Measurements from ENCODE around the gene TMIE. TPM values are rescaled to one million over a fixed set of nuclear protein-coding genes. Genes with fewer than 3 reads are reported as not detected.

The TMIE gene
- total RNA-seq, 5 donors from 2014 or later (not counting 1 experiment from before 2014, with no cell fraction given): 2.0 to 5.3 (median 3.0) TPM

GRCh38 chr3:46660543-46661523 lies 40.4 kb upstream of the TMIE start:
- Mint-ChIP-seq H3K36me3 (no peaks in the 10 kb centered on the region), H3K9me3 (no peaks in the 10 kb centered on the region), H3K27me3 (peaks cover 1 to 4% of the 10 kb centered on the region in 2 donors), H3K27ac (no peak overlapping the region), H3K4me1 (peaks cover 0 to 7% (median 0%) of the 10 kb centered on the region in 3 donors), H3K4me3 (no peak overlapping the region)
- H3K4me1 ChIP-seq (ENCODE audit: control insufficient read depth in 1 of 2, extremely low read depth in 1 of 2, insufficient read depth in 2 of 2, low read length in 2 of 2): no peaks in the 10 kb centered on the region
- WGBS (ENCODE audit: insufficient coverage): 86% methylated on average over 5 of the region's 9 CpGs
- ChIA-PET POLR2A (no interaction called here), CTCF (no interaction called here)
- no peak overlapping the region for H3K27ac ChIP-seq (ENCODE audit: low read length)
- DNase-seq: no peak
- H3K36me3 ChIP-seq (ENCODE audit: control insufficient read depth in 2 of 2, extremely low read depth in 1 of 2, insufficient read depth in 1 of 2, low read length in 1 of 2): no peaks in the 10 kb centered on the region
- H3K9me3 ChIP-seq: no peaks in the 10 kb centered on the region
- H3K4me3 ChIP-seq (ENCODE audit: control insufficient read depth in 1 of 2, extremely low read depth in 1 of 2, low read length in 1 of 2): no peak overlapping the region
- H3K27me3 ChIP-seq (replicated peaks in 1 of 2; ENCODE audit: control insufficient read depth in 2 of 2, extremely low read depth in 1 of 2, insufficient read depth in 2 of 2, low read length in 1 of 2): peaks cover 0 to 24% of the 10 kb centered on the region in 2 experiments
- no peak for ATAC-seq (replicated peaks in 1 of 4)

GRCh38 chr3:46661776-46662766 lies 39.1 kb upstream of the TMIE start:
- H3K27me3 Mint-ChIP-seq: peaks cover 1 to 4% of the 10 kb centered on the region in 2 donors
- POLR2A ChIA-PET: no interaction called here
- peaks cover 0 to 7% (median 0%) of the 10 kb centered on the region in 3 donors for H3K4me1 Mint-ChIP-seq
- H3K4me3 Mint-ChIP-seq: no peak overlapping the region
- DNase-seq (no peak), ATAC-seq (replicated peaks in 1 of 4) (no peak)
- no peak overlapping the region for H3K27ac ChIP-seq (ENCODE audit: low read length)
- H3K9me3 Mint-ChIP-seq: no peaks in the 10 kb centered on the region
- WGBS (ENCODE audit: insufficient coverage): 71% methylated on average over 12 of the region's 15 CpGs
- no peaks in the 10 kb centered on the region for H3K4me1 ChIP-seq (ENCODE audit: control insufficient read depth in 1 of 2, extremely low read depth in 1 of 2, insufficient read depth in 2 of 2, low read length in 2 of 2)
- no peak overlapping the region for H3K27ac Mint-ChIP-seq
- no peaks in the 10 kb centered on the region for H3K36me3 ChIP-seq (ENCODE audit: control insufficient read depth in 2 of 2, extremely low read depth in 1 of 2, insufficient read depth in 1 of 2, low read length in 1 of 2)
- no peaks in the 10 kb centered on the region for H3K9me3 ChIP-seq
- no peaks in the 10 kb centered on the region for H3K36me3 Mint-ChIP-seq
- CTCF ChIA-PET: no interaction called here
- no peak overlapping the region for H3K4me3 ChIP-seq (ENCODE audit: control insufficient read depth in 1 of 2, extremely low read depth in 1 of 2, low read length in 1 of 2)
- peaks cover 0 to 26% of the 10 kb centered on the region in 2 experiments for H3K27me3 ChIP-seq (replicated peaks in 1 of 2; ENCODE audit: control insufficient read depth in 2 of 2, extremely low read depth in 1 of 2, insufficient read depth in 2 of 2, low read length in 1 of 2)

- Mint-ChIP-seq H3K4me3 (no peak overlapping the region), H3K36me3 (no peaks in the 10 kb centered on the region), H3K9me3 (no peaks in the 10 kb centered on the region), H3K27ac (no peak overlapping the region), H3K4me1 (peaks cover 0 to 7% (median 0%) of the 10 kb centered on the region in 3 donors), H3K27me3 (peaks cover 1 to 4% of the 10 kb centered on the region in 2 donors)
- Histone ChIP-seq H3K27me3 (replicated peaks in 1 of 2; ENCODE audit: control insufficient read depth in 2 of 2, extremely low read depth in 1 of 2, insufficient read depth in 2 of 2, low read length in 1 of 2) (peaks cover 0 to 26% of the 10 kb centered on the region in 2 experiments), H3K36me3 (ENCODE audit: control insufficient read depth in 2 of 2, extremely low read depth in 1 of 2, insufficient read depth in 1 of 2, low read length in 1 of 2) (no peaks in the 10 kb centered on the region), H3K4me3 (ENCODE audit: control insufficient read depth in 1 of 2, extremely low read depth in 1 of 2, low read length in 1 of 2) (no peak overlapping the region), H3K9me3 (no peaks in the 10 kb centered on the region), H3K4me1 (ENCODE audit: control insufficient read depth in 1 of 2, extremely low read depth in 1 of 2, insufficient read depth in 2 of 2, low read length in 2 of 2) (no peaks in the 10 kb centered on the region), H3K27ac (ENCODE audit: low read length) (no peak overlapping the region)
- ATAC-seq (replicated peaks in 1 of 4): no peak
- WGBS (ENCODE audit: insufficient coverage): 84% methylated on average over 14 of the region's 17 CpGs
- ChIA-PET POLR2A (no interaction called here), CTCF (no interaction called here)
- DNase-seq: no peak
Measured at GRCh38 chr3:46662771-46663551, 38.2 kb upstream of the TMIE start.

- Histone ChIP-seq H3K36me3 (ENCODE audit: control insufficient read depth in 2 of 2, extremely low read depth in 1 of 2, insufficient read depth in 1 of 2, low read length in 1 of 2) (no peaks in the 10 kb centered on the region), H3K27me3 (replicated peaks in 1 of 2; ENCODE audit: control insufficient read depth in 2 of 2, extremely low read depth in 1 of 2, insufficient read depth in 2 of 2, low read length in 1 of 2) (peaks cover 0 to 26% of the 10 kb centered on the region in 2 experiments), H3K9me3 (no peaks in the 10 kb centered on the region), H3K4me3 (ENCODE audit: control insufficient read depth in 1 of 2, extremely low read depth in 1 of 2, low read length in 1 of 2) (no peak overlapping the region), H3K27ac (ENCODE audit: low read length) (no peak overlapping the region), H3K4me1 (ENCODE audit: control insufficient read depth in 1 of 2, extremely low read depth in 1 of 2, insufficient read depth in 2 of 2, low read length in 2 of 2) (no peaks in the 10 kb centered on the region)
- CTCF ChIA-PET: interaction anchor here in 1 of 2 donors (0.5 kb wide), 1 partner anchor 164 kb away, joined by 5 read pairs; no protein-coding TSS in a partner anchor
- DNase-seq: peak in 2 of 35 experiments; percentile 5 to 16
- H3K4me3 Mint-ChIP-seq: no peak overlapping the region
- no peaks in the 10 kb centered on the region for H3K9me3 Mint-ChIP-seq
- no peak for ATAC-seq (replicated peaks in 1 of 4)
- H3K4me1 Mint-ChIP-seq: peaks cover 0 to 7% (median 0%) of the 10 kb centered on the region in 3 donors
- no peak overlapping the region for H3K27ac Mint-ChIP-seq
- WGBS (ENCODE audit: insufficient coverage): 69% methylated on average over 8 of the region's 8 CpGs
- POLR2A ChIA-PET: no interaction called here
- H3K27me3 Mint-ChIP-seq: peaks cover 1 to 4% of the 10 kb centered on the region in 2 donors
- no peaks in the 10 kb centered on the region for H3K36me3 Mint-ChIP-seq
Measured at GRCh38 chr3:46663591-46664135, 37.5 kb upstream of the TMIE start.

GRCh38 chr3:46664188-46664970 lies 36.8 kb upstream of the TMIE start:
- Mint-ChIP-seq H3K27me3 (peaks cover 1 to 3% of the 10 kb centered on the region in 2 donors), H3K9me3 (no peaks in the 10 kb centered on the region), H3K36me3 (no peaks in the 10 kb centered on the region), H3K4me3 (no peak overlapping the region), H3K4me1 (peaks cover 0 to 7% (median 0%) of the 10 kb centered on the region in 3 donors), H3K27ac (no peak overlapping the region)
- Histone ChIP-seq H3K4me3 (ENCODE audit: control insufficient read depth in 1 of 2, extremely low read depth in 1 of 2, low read length in 1 of 2) (no peak overlapping the region), H3K36me3 (ENCODE audit: control insufficient read depth in 2 of 2, extremely low read depth in 1 of 2, insufficient read depth in 1 of 2, low read length in 1 of 2) (no peaks in the 10 kb centered on the region), H3K27ac (ENCODE audit: low read length) (no peak overlapping the region), H3K27me3 (replicated peaks in 1 of 2; ENCODE audit: control insufficient read depth in 2 of 2, extremely low read depth in 1 of 2, insufficient read depth in 2 of 2, low read length in 1 of 2) (peaks cover 0 to 26% of the 10 kb centered on the region in 2 experiments), H3K9me3 (no peaks in the 10 kb centered on the region), H3K4me1 (ENCODE audit: control insufficient read depth in 1 of 2, extremely low read depth in 1 of 2, insufficient read depth in 2 of 2, low read length in 2 of 2) (no peaks in the 10 kb centered on the region)
- ChIA-PET POLR2A (no interaction called here), CTCF (interaction anchor here in 1 of 2 donors (0.5 kb wide), 1 partner anchor 163 kb away, joined by 5 read pairs; no protein-coding TSS in a partner anchor)
- ATAC-seq (replicated peaks in 1 of 4): no peak
- 80% methylated on average over 6 of the region's 6 CpGs for WGBS (ENCODE audit: insufficient coverage)
- DNase-seq: peak in 2 of 35 experiments; percentile 10 to 11

Measured in T-cell (primary cell).